Mesendoderm (in vitro differentiated cells): ENCODE measurements around the gene SEC23A.

Experiments
- DNase-seq: peaks from one replicate; pipeline ENCODE4 v3.0.0; 2013
- H2AK5ac ChIP-seq: 2 replicates; pipeline ENCODE4 v1.6.1; 2013; ENCODE audit warnings: low read length, inconsistent platforms
- H2BK120ac ChIP-seq: 2 replicates; pipeline ENCODE4 v1.6.1; 2013; ENCODE audit warnings: low read depth, mild to moderate bottlenecking, low read length, moderate library complexity, mixed read lengths
- H2BK15ac ChIP-seq: replicated peaks from 2 replicates; pipeline ENCODE4 v1.6.1; 2013; ENCODE audit warnings: low read depth, mild to moderate bottlenecking, moderate library complexity
- H2BK5ac ChIP-seq: 2 replicates; pipeline ENCODE4 v1.6.1; 2013; ENCODE audit warnings: low read length, inconsistent platforms
- H3K18ac ChIP-seq: 2 replicates; pipeline ENCODE4 v1.6.1; 2013; ENCODE audit warnings: mild to moderate bottlenecking, low read length, mixed read lengths
- H3K23ac ChIP-seq: one replicate; pipeline ENCODE4 v1.6.1; 2013; ENCODE audit warnings: low read length
- H3K27ac ChIP-seq: 2 replicates; pipeline ENCODE4 v1.5.1; 2013; ENCODE audit warnings: low read depth, mild to moderate bottlenecking, inconsistent platforms, low read length, moderate library complexity
- H3K27me3 ChIP-seq: 2 replicates; pipeline ENCODE4 v1.6.1; 2013; ENCODE audit warnings: low read length, control low read depth, mild to moderate bottlenecking, inconsistent platforms; ENCODE audit not compliant: insufficient read depth, poor library complexity
- H3K36me3 ChIP-seq: 2 replicates; pipeline ENCODE4 v1.6.1; 2013; ENCODE audit warnings: low read length, inconsistent platforms; ENCODE audit not compliant: control insufficient read depth, insufficient read depth
- H3K4ac ChIP-seq: one replicate; pipeline ENCODE4 v1.6.1; 2013; ENCODE audit warnings: low read depth, mild to moderate bottlenecking, low read length, moderate library complexity
- H3K4me1 ChIP-seq: 2 replicates; pipeline ENCODE4 v1.6.1; 2013; ENCODE audit warnings: low read depth, low read length, inconsistent platforms; ENCODE audit not compliant: control insufficient read depth
- H3K4me2 ChIP-seq: 2 replicates; pipeline ENCODE4 v1.6.1; 2013; ENCODE audit warnings: low read length
- H3K4me3 ChIP-seq: 2 replicates; pipeline ENCODE4 v1.5.1; 2013; ENCODE audit warnings: mild to moderate bottlenecking, low read length
- H3K56ac ChIP-seq: one replicate; pipeline ENCODE4 v1.6.1; 2013; ENCODE audit warnings: low read length
- H3K79me1 ChIP-seq: 2 replicates; pipeline ENCODE4 v1.6.1; 2013; ENCODE audit warnings: low read length, inconsistent platforms
- H3K79me2 ChIP-seq: 2 replicates; pipeline ENCODE4 v1.6.1; 2013; ENCODE audit warnings: mild to moderate bottlenecking, low read length; ENCODE audit not compliant: control insufficient read depth, insufficient read depth
- H3K9ac ChIP-seq: 2 replicates; pipeline ENCODE4 v1.6.1; 2013; ENCODE audit warnings: low read length, inconsistent platforms
- H4K5ac ChIP-seq: one replicate; pipeline ENCODE4 v1.6.1; 2013; ENCODE audit warnings: low read length
- H4K8ac ChIP-seq: one replicate; pipeline ENCODE4 v1.6.1; 2013; ENCODE audit warnings: low read depth, mild to moderate bottlenecking, control low read depth, low read length, moderate library complexity
- WGBS: extraction: QIAGEN DNeasy Blood & Tissue Kit; methylation state at CpG from one replicate; pipeline ENCODE4 v1.1.7; 2013; ENCODE audit warnings: low lambda C conversion rate, missing lambda C conversion rate; ENCODE audit not compliant: insufficient coverage; ENCODE audit errors: extremely low coverage; 5-methylcytosine and 5-hydroxymethylcytosine counted together

The SEC23A gene

GRCh38 chr14:39034481-39035296 is 68.3 kb downstream of the SEC23A start:
- peak; percentile 37 for DNase-seq
- Histone ChIP-seq H3K27ac (no peak overlapping the region), H3K23ac (no peak overlapping the region), H3K18ac (no peak overlapping the region), H3K4me1 (no peaks in the 10 kb centered on the region), H3K56ac (no peak overlapping the region), H4K5ac (no peak overlapping the region), H2BK5ac (no peak overlapping the region), H3K36me3 (peaks cover 3% of the 10 kb centered on the region), H3K4ac (no peak overlapping the region), H2BK120ac (no peak overlapping the region), H3K79me2 (no peaks in the 10 kb centered on the region), H3K27me3 (no peaks in the 10 kb centered on the region), H3K4me3 (no peak overlapping the region), H4K8ac (no peak overlapping the region), H3K4me2 (no peak overlapping the region), H2AK5ac (no peak overlapping the region), H3K79me1 (no peaks in the 10 kb centered on the region), H2BK15ac (no peak overlapping the region), H3K9ac (no peak overlapping the region)
- whole genome bisulfite sequencing = no CpG with 5 or more reads among the region's 3 CpGs

GRCh38 chr14:39033371-39033770 is 69.7 kb downstream of the SEC23A start:
- H3K36me3 ChIP-seq = peaks cover 3% of the 10 kb centered on the region
- no CpG with 5 or more reads among the region's 4 CpGs for WGBS
- no peak for DNase-seq

GRCh38 chr14:39030209-39030608 is 72.8 kb downstream of the SEC23A start:
- H3K79me1 ChIP-seq = no peaks in the 10 kb centered on the region

More at GRCh38 chr14:39033371-39033770, 69.7 kb downstream of the SEC23A start:
- H2BK120ac ChIP-seq = no peak overlapping the region
- H2BK5ac ChIP-seq = no peak overlapping the region
- no peak overlapping the region for H3K27ac ChIP-seq
- no peak overlapping the region for H2BK15ac ChIP-seq
- no peak overlapping the region for H2AK5ac ChIP-seq
- no peaks in the 10 kb centered on the region for H3K27me3 ChIP-seq
- H3K4me3 ChIP-seq = no peak overlapping the region
- H4K8ac ChIP-seq = no peak overlapping the region
- H4K5ac ChIP-seq = no peak overlapping the region
- H3K4ac ChIP-seq = no peak overlapping the region
- no peak overlapping the region for H3K18ac ChIP-seq
- no peak overlapping the region for H3K4me2 ChIP-seq
- H3K56ac ChIP-seq = no peak overlapping the region
- H3K9ac ChIP-seq = no peak overlapping the region
- H3K79me1 ChIP-seq = no peaks in the 10 kb centered on the region
- no peaks in the 10 kb centered on the region for H3K4me1 ChIP-seq
- no peaks in the 10 kb centered on the region for H3K79me2 ChIP-seq
- H3K23ac ChIP-seq = no peak overlapping the region

GRCh38 chr14:39029789-39030188 is 73.2 kb downstream of the SEC23A start:
- no peak overlapping the region for H3K4me2 ChIP-seq
- no peaks in the 10 kb centered on the region for H3K79me1 ChIP-seq
- no peak overlapping the region for H2BK5ac ChIP-seq
- H3K27me3 ChIP-seq = no peaks in the 10 kb centered on the region
- no peak overlapping the region for H3K9ac ChIP-seq
- H3K4me1 ChIP-seq = no peaks in the 10 kb centered on the region
- no peak overlapping the region for H3K27ac ChIP-seq
- H4K8ac ChIP-seq = no peak overlapping the region
- no peak overlapping the region for H2BK120ac ChIP-seq
- no peak for DNase-seq
- H3K4me3 ChIP-seq = no peak overlapping the region
- H3K79me2 ChIP-seq = no peaks in the 10 kb centered on the region
- peaks cover 3% of the 10 kb centered on the region for H3K36me3 ChIP-seq
- H3K4ac ChIP-seq = no peak overlapping the region
- H3K23ac ChIP-seq = no peak overlapping the region
- WGBS = no CpG with 5 or more reads among the region's 8 CpGs
- no peak overlapping the region for H2AK5ac ChIP-seq
- no peak overlapping the region for H4K5ac ChIP-seq
- H2BK15ac ChIP-seq = no peak overlapping the region
- H3K56ac ChIP-seq = no peak overlapping the region
- no peak overlapping the region for H3K18ac ChIP-seq

More at GRCh38 chr14:39030209-39030608, 72.8 kb downstream of the SEC23A start:
- H2BK5ac ChIP-seq = no peak overlapping the region
- H3K4me2 ChIP-seq = no peak overlapping the region
- no peak overlapping the region for H3K27ac ChIP-seq
- no peak overlapping the region for H2BK15ac ChIP-seq
- H3K36me3 ChIP-seq = peaks cover 3% of the 10 kb centered on the region
- no peak for DNase-seq
- no peak overlapping the region for H2AK5ac ChIP-seq
- no peak overlapping the region for H3K4ac ChIP-seq
- H3K23ac ChIP-seq = no peak overlapping the region
- no peak overlapping the region for H3K4me3 ChIP-seq
- no peaks in the 10 kb centered on the region for H3K27me3 ChIP-seq
- no peak overlapping the region for H3K18ac ChIP-seq
- H4K5ac ChIP-seq = no peak overlapping the region
- H4K8ac ChIP-seq = no peak overlapping the region
- no peaks in the 10 kb centered on the region for H3K4me1 ChIP-seq
- no peak overlapping the region for H2BK120ac ChIP-seq
- no peak overlapping the region for H3K9ac ChIP-seq
- no peaks in the 10 kb centered on the region for H3K79me2 ChIP-seq
- no CpG with 5 or more reads among the region's 10 CpGs for WGBS
- H3K56ac ChIP-seq = no peak overlapping the region

GRCh38 chr14:39028620-39029019 is 74.4 kb downstream of the SEC23A start:
- no peaks in the 10 kb centered on the region for H3K79me2 ChIP-seq
- H2BK15ac ChIP-seq = no peak overlapping the region
- no peak overlapping the region for H3K9ac ChIP-seq
- no peak overlapping the region for H2BK5ac ChIP-seq
- no peak overlapping the region for H3K56ac ChIP-seq
- no peak overlapping the region for H4K8ac ChIP-seq
- no peaks in the 10 kb centered on the region for H3K27me3 ChIP-seq
- no peak overlapping the region for H3K23ac ChIP-seq
- H3K27ac ChIP-seq = no peak overlapping the region
- DNase-seq = no peak
- no peaks in the 10 kb centered on the region for H3K4me1 ChIP-seq
- H2BK120ac ChIP-seq = no peak overlapping the region
- no peak overlapping the region for H3K4ac ChIP-seq
- H4K5ac ChIP-seq = no peak overlapping the region
- no peaks in the 10 kb centered on the region for H3K79me1 ChIP-seq
- no peak overlapping the region for H3K4me2 ChIP-seq
- H2AK5ac ChIP-seq = no peak overlapping the region
- H3K4me3 ChIP-seq = no peak overlapping the region
- H3K18ac ChIP-seq = no peak overlapping the region
- peaks cover 3% of the 10 kb centered on the region for H3K36me3 ChIP-seq
